Stimulated activated CD4-positive, alpha-beta T cell treated with anti-CD3 and anti-CD28 coated beads, Interleukin-4, amount 100 ng/mL, for 4 hours (primary cell): ENCODE measurements around the gene OMA1.
"Not testable (repeated sequence)": the region's sequence is repeated elsewhere in the genome, so short reads cannot be mapped to it uniquely, and the experiment has no call there.

ENCODE experiments used
- DNase-seq, 2 experiments: peaks; one replicate each; pipeline ENCODE4 v3.0.0-alpha.2; 2020

The OMA1 gene

GRCh38 chr1:58573705-58574591 is 27.4 kb upstream of the OMA1 start:
- DNase-seq: peak in 1 of 2 experiments; percentile 48

- no peak for DNase-seq
These were observed 26.6 kb upstream of the OMA1 start for GRCh38 chr1:58573138-58573537.

DNA sequence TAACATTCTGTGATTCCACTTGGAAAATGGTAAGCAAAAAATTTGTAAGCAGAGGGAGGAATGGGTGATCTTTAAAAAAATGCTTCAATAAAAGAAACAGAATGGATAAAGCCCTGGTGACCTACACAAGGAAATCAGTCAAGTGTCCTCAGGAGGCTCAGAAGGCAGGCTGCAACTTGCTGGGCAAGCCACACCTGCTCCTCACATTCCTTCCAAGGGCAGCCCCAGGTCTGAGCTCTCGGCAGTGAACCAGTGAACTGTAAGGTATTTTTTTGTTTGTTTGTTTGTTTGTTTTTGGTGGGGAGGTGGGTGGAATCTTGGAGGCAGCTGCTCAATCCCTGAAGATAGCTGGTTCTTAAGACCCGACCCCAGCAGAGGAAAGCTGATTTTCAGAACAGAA is 26.2 kb upstream of the OMA1 start:
- no peak for DNase-seq

GRCh38 chr1:58571616-58572015 is 25.1 kb upstream of the OMA1 start:
- DNase-seq: no peak

GRCh38 chr1:58570817-58571216 is 24.3 kb upstream of the OMA1 start:
- no peak for DNase-seq

DNA sequence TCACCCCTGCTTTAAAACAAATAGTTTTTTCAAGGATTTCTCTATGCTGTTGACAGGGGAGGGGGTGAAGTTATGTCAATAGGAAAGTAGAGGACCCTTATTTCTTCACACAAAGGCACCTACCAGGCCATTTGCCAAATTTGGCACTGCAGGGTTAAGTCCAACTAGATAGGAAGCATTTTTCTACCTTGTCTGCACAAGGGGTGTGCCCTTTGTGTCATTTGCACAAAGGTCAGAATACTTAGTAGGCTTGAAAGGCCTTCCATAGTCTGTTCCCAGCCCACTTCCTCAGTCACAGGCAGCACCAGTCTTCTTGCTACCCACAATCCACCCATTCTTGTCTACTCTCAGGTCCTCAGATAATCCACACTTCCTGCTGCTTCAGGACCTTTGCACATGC is 23.6 kb upstream of the OMA1 start:
- DNase-seq: no peak

DNA sequence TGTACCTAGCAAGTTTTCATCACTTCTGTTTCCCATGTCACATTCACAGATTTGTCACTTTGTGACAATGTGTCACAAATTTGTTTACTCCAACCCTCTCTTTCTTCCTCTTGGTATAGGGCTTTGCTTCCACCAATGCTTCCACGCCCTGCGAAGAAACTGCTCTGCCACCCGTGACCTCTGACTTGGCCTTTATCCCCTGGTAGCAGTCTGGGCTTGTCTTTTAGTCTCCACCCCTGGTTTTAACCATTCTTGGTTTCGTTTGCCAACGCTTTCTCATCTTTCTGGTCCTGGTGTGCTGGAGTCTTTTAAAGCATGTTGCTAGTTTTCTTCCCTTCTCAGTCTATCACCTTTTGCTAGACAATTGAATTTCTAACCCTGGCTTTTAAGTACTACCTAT is 22.4 kb upstream of the OMA1 start:
- no peak for DNase-seq

GRCh38 chr1:58568271-58568860 is 21.8 kb upstream of the OMA1 start:
- no peak for DNase-seq

DNA sequence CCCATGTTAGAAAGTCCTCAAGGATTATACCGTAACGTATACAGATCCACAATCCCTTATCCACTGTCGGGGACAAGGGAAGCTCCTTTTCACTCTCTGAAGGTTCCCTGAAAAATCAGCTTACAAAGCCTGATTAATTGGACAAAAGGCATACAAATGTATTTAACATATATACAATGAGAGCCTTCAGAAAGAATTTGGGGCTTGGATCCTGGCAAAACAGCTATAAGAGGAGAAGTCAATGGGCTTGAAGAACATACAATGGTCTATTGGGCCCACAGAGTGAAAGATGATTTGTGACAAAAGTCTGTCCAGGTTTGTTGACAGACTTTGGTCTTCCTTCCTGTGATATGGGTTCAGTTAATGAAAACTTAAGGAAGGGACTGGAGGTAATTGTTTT is 19.8 kb upstream of the OMA1 start:
- DNase-seq: no peak

DNA sequence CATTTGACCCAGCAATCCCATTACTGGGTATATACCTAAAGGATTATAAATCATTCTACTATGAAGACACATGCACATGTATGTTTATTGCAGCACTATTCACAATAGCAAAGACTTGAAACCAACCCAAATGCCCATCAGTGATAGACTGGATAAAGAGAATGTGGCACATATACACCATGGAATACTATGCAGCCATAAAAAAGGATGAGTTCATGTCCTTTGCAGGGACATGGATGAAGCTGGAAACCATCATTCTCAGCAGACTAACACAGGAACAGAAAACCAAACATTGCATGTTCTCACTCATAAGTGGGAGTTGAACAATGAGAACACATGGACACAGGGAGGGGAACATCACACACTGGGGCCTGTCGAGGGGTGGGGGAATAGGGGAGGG is 17.2 kb upstream of the OMA1 start:
- DNase-seq: not testable (repeated sequence)

- no peak for DNase-seq
These were observed 15.1 kb upstream of the OMA1 start for GRCh38 chr1:58561633-58562032.

- no peak for DNase-seq
These were observed 8.9 kb upstream of the OMA1 start for GRCh38 chr1:58555393-58555792.

DNA sequence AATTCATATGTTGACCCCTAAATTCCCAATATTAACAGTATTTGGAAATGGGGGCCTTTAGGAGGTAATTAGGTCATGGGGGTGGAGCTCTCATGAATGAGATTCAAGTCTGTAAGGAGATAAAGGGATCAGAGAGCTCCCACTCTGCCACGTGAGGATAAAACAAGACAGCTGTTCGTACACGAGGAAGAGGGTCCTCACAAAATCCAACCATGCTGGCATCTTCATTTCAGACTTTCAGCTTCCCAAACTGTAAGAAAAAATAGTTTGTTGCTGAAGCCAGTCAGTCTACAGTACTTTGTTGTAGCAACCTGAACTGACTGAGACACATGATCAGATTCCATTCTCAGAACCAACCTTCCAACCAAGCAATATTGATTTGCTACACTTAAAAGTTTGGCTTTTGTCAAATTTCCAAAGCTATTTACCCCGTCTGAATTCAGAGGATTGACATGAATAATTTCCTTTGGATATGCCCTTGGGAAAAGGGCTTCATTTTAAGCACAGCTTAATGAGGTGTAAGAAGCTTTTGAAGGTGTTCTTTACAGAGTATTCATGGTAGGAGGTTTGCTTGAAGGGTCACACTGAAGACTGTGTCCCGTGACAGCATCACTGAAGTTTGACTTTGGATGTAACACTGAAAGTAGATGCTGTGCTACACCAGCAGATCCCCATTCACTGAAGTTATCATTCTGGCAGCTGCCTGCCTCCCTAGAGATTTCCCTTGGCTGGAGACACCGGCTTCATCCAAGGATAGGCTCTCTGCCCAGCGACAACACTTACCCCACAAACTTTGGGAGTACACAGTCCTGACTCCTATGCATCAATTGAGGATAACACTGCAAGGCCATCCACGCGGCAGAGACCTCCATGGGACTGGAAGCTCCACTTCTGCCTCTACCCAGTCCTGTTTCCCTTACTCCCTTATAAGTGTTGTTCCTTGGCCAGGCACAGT is 4.9 kb upstream of the OMA1 start:
- no peak for DNase-seq

- DNase-seq: not testable (repeated sequence)
These were observed 2.8 kb upstream of the OMA1 start for GRCh38 chr1:58549291-58549690.

- no peak for DNase-seq
These were observed 1.8 kb upstream of the OMA1 start for GRCh38 chr1:58548371-58548770.

GRCh38 chr1:58545591-58546519 is 671 bp downstream of the OMA1 start:
- peak; percentile 70 to 79 for DNase-seq

GRCh38 chr1:58543260-58543659 is 3.3 kb downstream of the OMA1 start:
- no peak for DNase-seq

DNA sequence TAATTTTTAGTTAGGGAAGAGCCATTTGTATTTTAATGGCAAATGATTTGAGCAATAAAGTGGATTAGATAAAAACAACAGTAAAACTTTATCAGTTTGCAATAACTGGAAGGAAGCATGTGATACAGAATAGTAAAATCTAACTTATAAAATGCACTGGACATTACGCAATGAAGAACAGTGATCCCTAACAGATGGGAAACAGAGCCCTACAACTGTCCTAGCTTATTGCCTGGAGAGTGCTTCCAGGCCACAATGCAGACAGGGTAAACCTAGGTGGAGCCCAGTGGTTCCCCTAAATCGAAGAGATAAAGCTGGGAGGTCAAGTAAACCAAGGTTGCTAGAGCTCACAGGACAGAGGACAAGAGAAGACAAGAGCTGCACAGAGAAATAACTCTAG is 7.0 kb downstream of the OMA1 start:
- DNase-seq: no peak

DNA sequence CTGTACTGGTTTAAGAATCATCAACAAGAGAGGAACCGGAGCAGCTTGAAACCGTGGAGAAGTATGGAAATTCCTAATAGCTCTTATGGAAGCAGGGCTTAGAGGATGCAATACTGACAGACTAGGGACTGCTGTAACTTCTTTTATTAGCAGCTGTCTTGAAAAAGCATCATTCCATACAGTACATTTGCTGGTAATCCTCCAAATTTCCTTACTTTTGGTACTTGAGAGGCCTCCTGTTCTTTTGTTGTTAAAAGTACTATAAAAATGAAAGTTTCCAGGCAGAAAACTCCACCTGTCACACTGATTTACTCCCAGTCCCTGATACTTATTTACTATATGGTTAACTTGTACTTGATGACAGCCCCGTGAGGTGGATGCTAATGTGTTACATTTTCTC is 7.7 kb downstream of the OMA1 start:
- DNase-seq: no peak

- not testable (repeated sequence) for DNase-seq
These were observed 14.7 kb downstream of the OMA1 start for GRCh38 chr1:58531842-58532241.

DNA sequence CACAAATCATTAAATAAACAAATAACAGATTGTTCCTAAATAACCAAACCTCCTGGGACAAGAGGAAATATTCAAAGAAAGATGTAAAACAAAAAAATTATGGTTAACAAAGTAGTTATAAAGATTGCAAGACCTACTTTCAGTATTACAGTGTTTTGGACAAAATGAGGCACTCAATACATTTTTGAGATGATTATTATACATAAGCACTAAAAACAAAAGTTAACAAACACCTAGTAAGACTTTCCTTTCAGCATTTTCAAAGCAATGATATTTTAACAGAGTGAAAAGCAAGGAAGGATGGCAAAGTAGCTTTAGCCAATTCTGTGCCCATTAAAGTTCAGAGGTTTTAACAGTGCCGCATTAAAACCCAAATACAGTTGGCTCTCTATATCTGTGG is 17.2 kb downstream of the OMA1 start:
- no peak for DNase-seq

DNA sequence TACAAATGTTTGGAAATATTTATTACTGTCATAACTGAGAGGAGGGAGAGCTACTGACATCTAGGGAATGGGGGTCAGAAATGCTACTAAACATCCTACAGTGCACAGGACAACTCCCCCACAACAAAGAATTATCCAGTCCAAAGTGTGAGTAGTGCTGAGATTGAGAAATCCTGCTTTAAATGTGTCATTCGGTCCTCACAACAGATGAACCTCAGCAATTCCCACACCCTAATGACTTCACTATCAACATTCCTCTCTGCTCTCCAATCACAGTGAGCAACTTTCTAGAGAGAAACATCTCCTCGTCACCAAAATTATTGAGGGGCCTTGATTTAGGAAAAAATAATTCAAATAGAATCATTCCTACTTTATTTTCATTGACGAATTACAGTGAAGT is 18.0 kb downstream of the OMA1 start:
- DNase-seq: no peak
